Stomach (tissue), 9 donors: ENCODE data around the gene SLC7A10. TPM values are rescaled to one million over a fixed set of nuclear protein-coding genes. Genes with fewer than 3 reads are reported as not detected.

Experiments used
- DNase-seq, 2 donors: peaks; one replicate each; pipeline versions ENCODE4 v3.0.0 to v3.0.0-alpha.2; 2013 to 2019
- H3K27ac ChIP-seq, 5 donors: fragments of 200-600 bp in 4 of 5; sonication (generic) in 4 of 5; one replicate each; pipeline ENCODE4 v1.5.1; 2013 to 2019; ENCODE audit warnings: mild to moderate bottlenecking in 1 of 5, moderate library complexity in 1 of 5
- H3K27me3 ChIP-seq, 3 donors: fragments of 200-600 bp; sonication (generic); one replicate each; pipeline ENCODE4 v1.5.1; 2017 to 2019; ENCODE audit warnings: mixed run types in 1 of 3
- H3K36me3 ChIP-seq, 4 donors: fragments of 200-600 bp; sonication (generic); 1 replicate in 3 of 4; 2 replicates in 1 of 4; pipeline ENCODE4 v1.5.1; 2016 to 2019
- H3K4me1 ChIP-seq, 4 donors: fragments of 200-600 bp; sonication (generic); one replicate each; pipeline ENCODE4 v1.5.1; 2016 to 2019
- H3K4me3 ChIP-seq, 4 donors: fragments of 200-600 bp; sonication (generic) in 3 of 4; one replicate each; pipeline ENCODE4 v1.5.1; 2016 to 2019; ENCODE audit warnings: mild to moderate bottlenecking in 1 of 4
- H3K9me3 ChIP-seq, 4 donors: fragments of 200-600 bp; sonication (generic); one replicate each; pipeline ENCODE4 v1.5.1; 2016 to 2019
- CTCF ChIP-seq, 7 experiments: fragments of 450-650 bp in 4 of 7; fragments of 200-600 bp in 3 of 7; sonication (generic) in 3 of 7; IDR thresholded peaks; one replicate each; pipeline ENCODE4 v1.5.1; 2016 to 2019; ENCODE audit warnings: antibody characterized with exemption in 7 of 7, control low read depth in 2 of 7, mild to moderate bottlenecking in 1 of 7
- EP300 ChIP-seq: sonication (generic); formaldehyde crosslinking; IDR thresholded peaks from one replicate; pipeline ENCODE4 v1.6.1; 2017; ENCODE audit warnings: antibody characterized with exemption
- POLR2A ChIP-seq, 4 donors: fragments of 450-650 bp; IDR thresholded peaks; one replicate each; pipeline ENCODE4 v1.6.1; 2016; ENCODE audit warnings: antibody characterized with exemption in 4 of 4, control low read depth in 2 of 4, mild to moderate bottlenecking in 1 of 4, moderate library complexity in 1 of 4
- POLR2AphosphoS5 ChIP-seq, 3 donors: sonication (generic); formaldehyde crosslinking; IDR thresholded peaks; one replicate each; pipeline ENCODE4 v1.6.1; 2016; ENCODE audit warnings: antibody characterized with exemption in 3 of 3
- WGBS, 5 donors: extraction: QIAGEN DNeasy Blood & Tissue Kit in 3 of 5; methylation state at CpG; one replicate each; pipeline versions ENCODE4 v1.1.5 to v1.1.7; 2013 to 2018; 5-methylcytosine and 5-hydroxymethylcytosine counted together
- intact Hi-C: fragments of 100-400 bp; cut with DNase I; formaldehyde crosslinking; loops from one replicate; pipeline ENCODE4 v1.15.1; 2023; ENCODE audit warnings: low total_unique reads
- polyA plus RNA-seq, 3 donors: library from polyadenylated mRNA; stranded (reverse); fragments of 200-250 nt; gene quantifications; one replicate each; pipeline ENCODE4 v1.2.3, GENCODE V29; 2013
- total RNA-seq, 5 donors: library from RNA; depleted of rRNA; stranded (reverse); fragments of >200 nt; gene quantifications; one replicate each; pipeline versions ENCODE4 v1.1.0 to v1.2.3, GENCODE V29; 2014 to 2016
- donor health status: healthy with polysubstance abuse.
- donor health status: Bipolar disorder and iron deficiency.
- donor health status: healthy.

Gene SLC7A10
- total and polyA plus RNA-seq, 8 donors, result 0.73 TPM; not detected in 7

GRCh38 chr19:33187183-33187540 is 38.5 kb downstream of the SLC7A10 start:
- Histone ChIP-seq H3K27me3 (no peaks in the 10 kb centered on the region), H3K4me1 (peaks cover 0 to 10% (median 8%) of the 10 kb centered on the region in 4 donors), H3K27ac (no peak overlapping the region), H3K4me3 (no peak overlapping the region), H3K36me3 (no peaks in the 10 kb centered on the region), H3K9me3 (no peaks in the 10 kb centered on the region)
- DNase-seq, result no peak
- WGBS, 5 donors, result 45 to 58% (median 50%) methylated on average over 8 of the region's 8 CpGs
- TF ChIP-seq CTCF (IDR thresholded peaks at IDR 0.05) (no peak), POLR2AphosphoS5 (IDR thresholded peaks at IDR 0.05) (no peak), EP300 (no peak)
- intact Hi-C loops, result no loop called here

- intact Hi-C loops, result no loop called here
- Histone ChIP-seq H3K36me3 (no peaks in the 10 kb centered on the region), H3K27me3 (no peaks in the 10 kb centered on the region), H3K4me3 (no peak overlapping the region), H3K27ac (no peak overlapping the region), H3K4me1 (peaks cover 0 to 10% (median 8%) of the 10 kb centered on the region in 4 donors), H3K9me3 (no peaks in the 10 kb centered on the region)
- no peak for DNase-seq
- TF ChIP-seq POLR2AphosphoS5 (IDR thresholded peaks at IDR 0.05) (no peak), CTCF (IDR thresholded peaks at IDR 0.05) (no peak), EP300 (no peak), POLR2A (IDR thresholded peaks at IDR 0.05) (no peak)
- WGBS, 5 donors, result 59 to 70% (median 65%) methylated on average over 11 of the region's 11 CpGs
These were observed 39.0 kb downstream of the SLC7A10 start for GRCh38 chr19:33186431-33187182.

GRCh38 chr19:33177417-33177979 is 48.2 kb downstream of the SLC7A10 start:
- Histone ChIP-seq H3K27ac (peak overlapping the region; percentile 79 to 98 (median 93)), H3K9me3 (no peaks in the 10 kb centered on the region), H3K36me3 (no peaks in the 10 kb centered on the region), H3K27me3 (no peaks in the 10 kb centered on the region), H3K4me3 (peak overlapping the region; percentile 64 to 87 (median 75)), H3K4me1 (peaks cover 17 to 43% (median 35%) of the 10 kb centered on the region in 4 donors)
- TF ChIP-seq CTCF (IDR thresholded peaks at IDR 0.05) (peak in 4 of 7 experiments; percentile 4 to 47 (median 24)), EP300 (no peak), POLR2AphosphoS5 (IDR thresholded peaks at IDR 0.05) (no peak), POLR2A (IDR thresholded peaks at IDR 0.05) (no peak)
- WGBS, 5 donors, result 0 to 1% (median 0%) methylated on average over 15 to 38 of the region's 38 CpGs
- DNase-seq, result no peak
- intact Hi-C loops, result no loop called here

DNA sequence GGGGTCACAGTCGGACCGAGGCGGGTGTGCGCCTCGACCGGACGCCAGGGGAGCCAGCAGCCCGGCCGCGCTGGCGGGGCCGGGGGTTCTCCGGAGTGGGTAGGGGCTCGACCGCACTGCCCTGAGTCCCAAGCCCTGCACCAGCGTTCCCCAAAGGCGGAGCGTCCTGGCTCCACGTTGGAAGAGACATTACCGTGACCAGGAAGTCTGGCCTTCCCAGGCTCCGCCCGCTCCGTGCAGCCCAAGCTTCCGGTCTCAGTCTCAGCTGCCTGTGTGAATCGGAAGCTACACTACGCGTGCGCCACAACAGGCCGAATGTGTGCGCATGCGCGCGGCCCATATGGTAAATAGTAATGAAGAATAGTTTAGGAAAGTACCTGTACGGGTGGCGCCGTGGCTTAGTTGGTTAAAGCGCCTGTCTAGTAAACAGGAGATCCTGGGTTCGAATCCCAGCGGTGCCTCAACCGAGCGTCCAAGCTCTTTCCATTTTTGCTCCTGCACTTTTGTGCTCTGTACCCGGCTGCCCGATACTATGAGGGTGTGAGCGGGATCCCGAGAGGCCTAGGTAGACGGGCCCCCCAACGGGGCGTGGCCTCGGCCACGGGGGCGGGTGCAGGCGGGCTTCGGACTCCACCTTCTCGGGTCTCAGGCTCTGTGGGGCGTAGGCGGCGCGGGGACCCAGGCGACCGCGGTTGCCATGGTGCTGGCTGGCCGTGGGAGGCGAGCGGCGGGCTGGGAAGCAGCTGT is 48.8 kb downstream of the SLC7A10 start:
- H3K9me3 ChIP-seq, result no peaks in the 10 kb centered on the region
- 0 to 1% (median 0%) methylated on average over 43 to 65 of the region's 65 CpGs for WGBS, 5 donors
- peak overlapping the region; percentile 64 to 87 (median 75) for H3K4me3 ChIP-seq
- H3K36me3 ChIP-seq, result no peaks in the 10 kb centered on the region
- TF ChIP-seq POLR2A (IDR thresholded peaks at IDR 0.05), result peak in 2 of 4 donors; percentile 42 to 44
- no peak for TF ChIP-seq EP300
- TF ChIP-seq CTCF (IDR thresholded peaks at IDR 0.05), result peak in 2 of 7 experiments; percentile 7 to 16
- peak; percentile 79 to 96 (median 89) for TF ChIP-seq POLR2AphosphoS5 (IDR thresholded peaks at IDR 0.05)
- peak overlapping the region; percentile 86 to 98 (median 95) for H3K27ac ChIP-seq
- peaks cover 17 to 43% (median 35%) of the 10 kb centered on the region in 4 donors for H3K4me1 ChIP-seq
- no peaks in the 10 kb centered on the region for H3K27me3 ChIP-seq
- DNase-seq, result peak; percentile 98
- intact Hi-C loops, result no loop called here
